Measurements from ENCODE around the gene ZNF236.

DNA sequence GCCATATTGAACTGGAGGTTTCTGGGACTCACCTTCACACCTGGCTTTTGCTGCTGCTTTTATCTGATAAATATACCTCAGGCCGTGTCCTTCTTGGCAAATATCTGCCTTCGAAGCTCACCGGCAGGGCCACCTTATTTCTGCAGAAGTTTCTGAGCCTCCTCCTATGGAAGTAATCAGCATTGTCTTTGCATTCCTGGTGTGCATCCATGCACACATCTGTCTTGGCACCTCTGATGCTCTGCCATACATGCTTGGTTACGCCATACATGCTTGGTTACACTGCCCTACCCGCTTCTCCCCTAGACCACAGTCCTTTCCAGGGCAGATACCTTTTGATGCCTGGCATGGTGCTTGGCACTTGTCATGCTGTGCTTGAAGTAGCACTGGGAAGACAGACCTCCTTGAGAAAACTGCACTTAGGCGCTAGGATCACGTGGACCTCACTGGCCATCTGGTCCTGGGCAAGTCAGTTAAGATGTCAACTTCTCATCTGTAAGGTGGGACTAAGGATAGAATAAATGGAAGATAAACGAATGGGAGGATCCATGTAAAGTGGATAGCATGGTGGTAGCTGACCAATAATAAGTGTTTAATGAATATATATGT lies 66.8 kb downstream of the ZNF236 start:
- TF ChIP-seq HDAC2 (IDR thresholded peaks at IDR 0.05) = no peak
- no peak for TF ChIP-seq CHD2 (IDR thresholded peaks at IDR 0.05; ENCODE audit: borderline replicate concordance, low read depth, low read length)
- no peak for TF ChIP-seq EP300 (IDR thresholded peaks at IDR 0.05; ENCODE audit: borderline replicate concordance in 1 of 2, control insufficient read depth in 1 of 2, low read depth in 2 of 2, low read length in 2 of 2)
- no peak for TF ChIP-seq POLR2AphosphoS5 (IDR thresholded peaks at IDR 0.05; ENCODE audit: low read length)
- TF ChIP-seq EZH2 (IDR thresholded peaks at IDR 0.05; ENCODE audit: borderline replicate concordance, control insufficient read depth, low read depth, low read length) = no peak
- no peak for TF ChIP-seq ZNF207 (IDR thresholded peaks at IDR 0.05; ENCODE audit: borderline replicate concordance)
- no peak for TF ChIP-seq MYC (IDR thresholded peaks at IDR 0.05; ENCODE audit: insufficient read depth, insufficient read length, insufficient replicate concordance, low read length, severe bottlenecking)
- TF ChIP-seq, protein P1, sequence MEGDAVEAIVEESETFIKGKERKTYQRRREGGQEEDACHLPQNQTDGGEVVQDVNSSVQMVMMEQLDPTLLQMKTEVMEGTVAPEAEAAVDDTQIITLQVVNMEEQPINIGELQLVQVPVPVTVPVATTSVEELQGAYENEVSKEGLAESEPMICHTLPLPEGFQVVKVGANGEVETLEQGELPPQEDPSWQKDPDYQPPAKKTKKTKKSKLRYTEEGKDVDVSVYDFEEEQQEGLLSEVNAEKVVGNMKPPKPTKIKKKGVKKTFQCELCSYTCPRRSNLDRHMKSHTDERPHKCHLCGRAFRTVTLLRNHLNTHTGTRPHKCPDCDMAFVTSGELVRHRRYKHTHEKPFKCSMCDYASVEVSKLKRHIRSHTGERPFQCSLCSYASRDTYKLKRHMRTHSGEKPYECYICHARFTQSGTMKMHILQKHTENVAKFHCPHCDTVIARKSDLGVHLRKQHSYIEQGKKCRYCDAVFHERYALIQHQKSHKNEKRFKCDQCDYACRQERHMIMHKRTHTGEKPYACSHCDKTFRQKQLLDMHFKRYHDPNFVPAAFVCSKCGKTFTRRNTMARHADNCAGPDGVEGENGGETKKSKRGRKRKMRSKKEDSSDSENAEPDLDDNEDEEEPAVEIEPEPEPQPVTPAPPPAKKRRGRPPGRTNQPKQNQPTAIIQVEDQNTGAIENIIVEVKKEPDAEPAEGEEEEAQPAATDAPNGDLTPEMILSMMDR (IDR thresholded peaks at IDR 0.05 in 2 of 3, conservative IDR thresholded peaks at IDR 0.05 in 1 of 3; ENCODE audit: control insufficient read depth in 2 of 3, extremely low read depth in 1 of 3, insufficient read depth in 1 of 3, low read depth in 3 of 3, low read length in 3 of 3) = no peak
- no peak for TF ChIP-seq FOXM1 (IDR thresholded peaks at IDR 0.05; ENCODE audit: low read depth, low read length)
- TF ChIP-seq, protein P2, sequence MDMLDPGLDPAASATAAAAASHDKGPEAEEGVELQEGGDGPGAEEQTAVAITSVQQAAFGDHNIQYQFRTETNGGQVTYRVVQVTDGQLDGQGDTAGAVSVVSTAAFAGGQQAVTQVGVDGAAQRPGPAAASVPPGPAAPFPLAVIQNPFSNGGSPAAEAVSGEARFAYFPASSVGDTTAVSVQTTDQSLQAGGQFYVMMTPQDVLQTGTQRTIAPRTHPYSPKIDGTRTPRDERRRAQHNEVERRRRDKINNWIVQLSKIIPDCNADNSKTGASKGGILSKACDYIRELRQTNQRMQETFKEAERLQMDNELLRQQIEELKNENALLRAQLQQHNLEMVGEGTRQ (IDR thresholded peaks at IDR 0.05; ENCODE audit: borderline replicate concordance, low read depth, low read length) = no peak
- TF ChIP-seq, protein P3, sequence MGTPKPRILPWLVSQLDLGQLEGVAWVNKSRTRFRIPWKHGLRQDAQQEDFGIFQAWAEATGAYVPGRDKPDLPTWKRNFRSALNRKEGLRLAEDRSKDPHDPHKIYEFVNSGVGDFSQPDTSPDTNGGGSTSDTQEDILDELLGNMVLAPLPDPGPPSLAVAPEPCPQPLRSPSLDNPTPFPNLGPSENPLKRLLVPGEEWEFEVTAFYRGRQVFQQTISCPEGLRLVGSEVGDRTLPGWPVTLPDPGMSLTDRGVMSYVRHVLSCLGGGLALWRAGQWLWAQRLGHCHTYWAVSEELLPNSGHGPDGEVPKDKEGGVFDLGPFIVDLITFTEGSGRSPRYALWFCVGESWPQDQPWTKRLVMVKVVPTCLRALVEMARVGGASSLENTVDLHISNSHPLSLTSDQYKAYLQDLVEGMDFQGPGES (IDR thresholded peaks at IDR 0.05) = no peak
- TF ChIP-seq, protein P4, sequence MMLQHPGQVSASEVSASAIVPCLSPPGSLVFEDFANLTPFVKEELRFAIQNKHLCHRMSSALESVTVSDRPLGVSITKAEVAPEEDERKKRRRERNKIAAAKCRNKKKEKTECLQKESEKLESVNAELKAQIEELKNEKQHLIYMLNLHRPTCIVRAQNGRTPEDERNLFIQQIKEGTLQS (IDR thresholded peaks at IDR 0.05; ENCODE audit: borderline replicate concordance, extremely low read depth, low read depth, low read length) = no peak
- TF ChIP-seq CBX5 (IDR thresholded peaks at IDR 0.05; ENCODE audit: low read depth) = no peak
- TF ChIP-seq NFIC (IDR thresholded peaks at IDR 0.05; ENCODE audit: low read depth, low read length) = no peak
